Neural progenitor cell (in vitro differentiated cells): ENCODE results near the gene ERC2.

Experiments
- EZH2 ChIP-seq: fragments of 200-600 bp; sonication (generic); IDR thresholded peaks from 2 replicates; pipeline ENCODE4 v1.6.1; 2017; ENCODE audit warnings: antibody characterized with exemption, mild to moderate bottlenecking, moderate library complexity
- EZH2phosphoT487 ChIP-seq: fragments of 200-600 bp; sonication (generic); IDR thresholded peaks from 2 replicates; pipeline ENCODE4 v1.6.1; 2017; ENCODE audit warnings: antibody characterized with exemption
- TF ChIP-seq, protein P1 (sequence below): fragments of 200-600 bp; sonication (generic); IDR thresholded peaks from 2 replicates; pipeline ENCODE4 v1.5.1; 2017; ENCODE audit warnings: antibody characterized with exemption, mild to moderate bottlenecking

DNA sequence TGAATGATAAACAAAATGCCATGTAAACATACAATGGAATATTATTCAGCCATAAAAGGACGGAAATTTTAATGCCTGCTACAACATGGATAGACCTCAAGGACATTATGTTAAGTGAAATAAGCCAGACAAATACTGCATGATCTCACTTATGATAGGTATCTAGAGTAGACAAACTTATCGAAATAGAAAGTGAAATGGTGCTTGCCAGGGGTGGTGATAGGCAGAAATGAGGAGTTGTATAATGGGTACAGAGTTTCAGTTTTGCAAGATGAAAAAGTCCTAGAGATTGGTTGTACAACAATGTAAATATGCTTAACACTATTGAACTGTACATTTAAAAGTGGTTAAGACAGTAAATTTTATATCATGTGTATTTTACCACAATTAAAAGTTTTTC is 287.8 kb downstream of the ERC2 start:
- TF ChIP-seq EZH2phosphoT487 (no peak), EZH2 (no peak)
- TF ChIP-seq, protein P1, sequence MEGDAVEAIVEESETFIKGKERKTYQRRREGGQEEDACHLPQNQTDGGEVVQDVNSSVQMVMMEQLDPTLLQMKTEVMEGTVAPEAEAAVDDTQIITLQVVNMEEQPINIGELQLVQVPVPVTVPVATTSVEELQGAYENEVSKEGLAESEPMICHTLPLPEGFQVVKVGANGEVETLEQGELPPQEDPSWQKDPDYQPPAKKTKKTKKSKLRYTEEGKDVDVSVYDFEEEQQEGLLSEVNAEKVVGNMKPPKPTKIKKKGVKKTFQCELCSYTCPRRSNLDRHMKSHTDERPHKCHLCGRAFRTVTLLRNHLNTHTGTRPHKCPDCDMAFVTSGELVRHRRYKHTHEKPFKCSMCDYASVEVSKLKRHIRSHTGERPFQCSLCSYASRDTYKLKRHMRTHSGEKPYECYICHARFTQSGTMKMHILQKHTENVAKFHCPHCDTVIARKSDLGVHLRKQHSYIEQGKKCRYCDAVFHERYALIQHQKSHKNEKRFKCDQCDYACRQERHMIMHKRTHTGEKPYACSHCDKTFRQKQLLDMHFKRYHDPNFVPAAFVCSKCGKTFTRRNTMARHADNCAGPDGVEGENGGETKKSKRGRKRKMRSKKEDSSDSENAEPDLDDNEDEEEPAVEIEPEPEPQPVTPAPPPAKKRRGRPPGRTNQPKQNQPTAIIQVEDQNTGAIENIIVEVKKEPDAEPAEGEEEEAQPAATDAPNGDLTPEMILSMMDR = no peak
